ENCODE data around the gene PCYT2.
A peak's percentile ranks its signal among the peaks of the same experiment; 100 is the strongest.

The PCYT2 gene

GRCh38 chr17:81899514-81900166 is 11.6 kb downstream of the PCYT2 start:
- H3K27ac Mint-ChIP-seq = no peak overlapping the region
- peaks cover 6% of the 10 kb centered on the region for H3K27me3 Mint-ChIP-seq (ENCODE audit: low read depth)
- no peaks in the 10 kb centered on the region for H3K9me3 Mint-ChIP-seq
- peaks cover 2% of the 10 kb centered on the region for H3K4me1 Mint-ChIP-seq (ENCODE audit: low read depth)
- no peak overlapping the region for H3K4me3 Mint-ChIP-seq
- no peak for DNase-seq (ENCODE audit: low spot score)
- peaks cover 22% of the 10 kb centered on the region for H3K36me3 Mint-ChIP-seq (ENCODE audit: low read depth)

GRCh38 chr17:81898885-81899284 is 12.3 kb downstream of the PCYT2 start:
- Mint-ChIP-seq H3K27ac (no peak overlapping the region), H3K4me3 (no peak overlapping the region), H3K9me3 (no peaks in the 10 kb centered on the region), H3K4me1 (ENCODE audit: low read depth) (peaks cover 2% of the 10 kb centered on the region), H3K27me3 (ENCODE audit: low read depth) (peaks cover 6% of the 10 kb centered on the region), H3K36me3 (ENCODE audit: low read depth) (peaks cover 22% of the 10 kb centered on the region)
- DNase-seq (ENCODE audit: low spot score) = no peak

- peaks cover 2% of the 10 kb centered on the region for H3K4me1 Mint-ChIP-seq (ENCODE audit: low read depth)
- no peak overlapping the region for H3K4me3 Mint-ChIP-seq
- H3K36me3 Mint-ChIP-seq (ENCODE audit: low read depth) = peaks cover 18% of the 10 kb centered on the region
- peaks cover 6% of the 10 kb centered on the region for H3K27me3 Mint-ChIP-seq (ENCODE audit: low read depth)
- H3K9me3 Mint-ChIP-seq = no peaks in the 10 kb centered on the region
- no peak overlapping the region for H3K27ac Mint-ChIP-seq
- DNase-seq (ENCODE audit: low spot score) = no peak
These were observed 13.0 kb downstream of the PCYT2 start for GRCh38 chr17:81898029-81898866.

- no peak for DNase-seq (ENCODE audit: low spot score)
- no peak overlapping the region for H3K4me3 Mint-ChIP-seq
- peaks cover 15% of the 10 kb centered on the region for H3K36me3 Mint-ChIP-seq (ENCODE audit: low read depth)
- peaks cover 2% of the 10 kb centered on the region for H3K4me1 Mint-ChIP-seq (ENCODE audit: low read depth)
- H3K27me3 Mint-ChIP-seq (ENCODE audit: low read depth) = no peaks in the 10 kb centered on the region
- no peaks in the 10 kb centered on the region for H3K9me3 Mint-ChIP-seq
- H3K27ac Mint-ChIP-seq = peak overlapping the region; percentile 7
These were observed 15.8 kb downstream of the PCYT2 start for GRCh38 chr17:81895400-81895799.

- DNase-seq (ENCODE audit: low spot score) = no peak
- Mint-ChIP-seq H3K4me1 (ENCODE audit: low read depth) (peaks cover 5% of the 10 kb centered on the region), H3K36me3 (ENCODE audit: low read depth) (peaks cover 42% of the 10 kb centered on the region), H3K27ac (peak overlapping the region; percentile 99), H3K9me3 (no peaks in the 10 kb centered on the region), H3K27me3 (ENCODE audit: low read depth) (no peaks in the 10 kb centered on the region), H3K4me3 (peak overlapping the region; percentile 96)
These were observed 20.0 kb downstream of the PCYT2 start for GRCh38 chr17:81891303-81891552.

GRCh38 chr17:81890447-81891302 is 20.5 kb downstream of the PCYT2 start:
- H3K27me3 Mint-ChIP-seq (ENCODE audit: low read depth) = no peaks in the 10 kb centered on the region
- H3K4me1 Mint-ChIP-seq (ENCODE audit: low read depth) = peaks cover 5% of the 10 kb centered on the region
- H3K36me3 Mint-ChIP-seq (ENCODE audit: low read depth) = peaks cover 47% of the 10 kb centered on the region
- no peak for DNase-seq (ENCODE audit: low spot score)
- H3K9me3 Mint-ChIP-seq = no peaks in the 10 kb centered on the region
- H3K27ac Mint-ChIP-seq = peak overlapping the region; percentile 95
- H3K4me3 Mint-ChIP-seq = peak overlapping the region; percentile 90

- DNase-seq (ENCODE audit: low spot score) = no peak
- Mint-ChIP-seq H3K36me3 (ENCODE audit: low read depth) (peaks cover 52% of the 10 kb centered on the region), H3K4me1 (ENCODE audit: low read depth) (peaks cover 5% of the 10 kb centered on the region), H3K4me3 (peak overlapping the region; percentile 90), H3K9me3 (no peaks in the 10 kb centered on the region), H3K27ac (peak overlapping the region; percentile 95), H3K27me3 (ENCODE audit: low read depth) (no peaks in the 10 kb centered on the region)
These were observed 21.6 kb downstream of the PCYT2 start for GRCh38 chr17:81889602-81890001.

- Mint-ChIP-seq H3K36me3 (ENCODE audit: low read depth) (peaks cover 55% of the 10 kb centered on the region), H3K27ac (peak overlapping the region; percentile 79), H3K4me1 (ENCODE audit: low read depth) (peaks cover 5% of the 10 kb centered on the region), H3K27me3 (ENCODE audit: low read depth) (no peaks in the 10 kb centered on the region), H3K9me3 (no peaks in the 10 kb centered on the region), H3K4me3 (peak overlapping the region; percentile 68)
- DNase-seq (ENCODE audit: low spot score) = no peak
These were observed 22.1 kb downstream of the PCYT2 start for GRCh38 chr17:81888988-81889595.

GRCh38 chr17:81888105-81888987 is 22.9 kb downstream of the PCYT2 start:
- no peak for DNase-seq (ENCODE audit: low spot score)
- Mint-ChIP-seq H3K4me1 (ENCODE audit: low read depth) (peaks cover 5% of the 10 kb centered on the region), H3K36me3 (ENCODE audit: low read depth) (peaks cover 56% of the 10 kb centered on the region), H3K9me3 (no peaks in the 10 kb centered on the region), H3K4me3 (peak overlapping the region; percentile 62), H3K27me3 (ENCODE audit: low read depth) (no peaks in the 10 kb centered on the region), H3K27ac (peak overlapping the region; percentile 79)

GRCh38 chr17:81885869-81886548 is 25.2 kb downstream of the PCYT2 start:
- H3K4me3 Mint-ChIP-seq = no peak overlapping the region
- no peaks in the 10 kb centered on the region for H3K27me3 Mint-ChIP-seq (ENCODE audit: low read depth)
- DNase-seq (ENCODE audit: low spot score) = no peak
- H3K4me1 Mint-ChIP-seq (ENCODE audit: low read depth) = peaks cover 4% of the 10 kb centered on the region
- H3K36me3 Mint-ChIP-seq (ENCODE audit: low read depth) = peaks cover 61% of the 10 kb centered on the region
- no peaks in the 10 kb centered on the region for H3K9me3 Mint-ChIP-seq
- H3K27ac Mint-ChIP-seq = no peak overlapping the region

GRCh38 chr17:81885454-81885853 is 25.7 kb downstream of the PCYT2 start:
- Mint-ChIP-seq H3K4me1 (ENCODE audit: low read depth) (peaks cover 4% of the 10 kb centered on the region), H3K36me3 (ENCODE audit: low read depth) (peaks cover 59% of the 10 kb centered on the region), H3K27me3 (ENCODE audit: low read depth) (no peaks in the 10 kb centered on the region), H3K4me3 (no peak overlapping the region), H3K9me3 (no peaks in the 10 kb centered on the region), H3K27ac (no peak overlapping the region)
- DNase-seq (ENCODE audit: low spot score) = no peak

- H3K4me1 Mint-ChIP-seq (ENCODE audit: low read depth) = peaks cover 4% of the 10 kb centered on the region
- no peaks in the 10 kb centered on the region for H3K27me3 Mint-ChIP-seq (ENCODE audit: low read depth)
- DNase-seq (ENCODE audit: low spot score) = no peak
- no peak overlapping the region for H3K4me3 Mint-ChIP-seq
- no peak overlapping the region for H3K27ac Mint-ChIP-seq
- no peaks in the 10 kb centered on the region for H3K9me3 Mint-ChIP-seq
- H3K36me3 Mint-ChIP-seq (ENCODE audit: low read depth) = peaks cover 54% of the 10 kb centered on the region
These were observed 26.2 kb downstream of the PCYT2 start for GRCh38 chr17:81884968-81885367.

Measured in T-helper 2 cell treated with Interferon-gamma antibody and Interleukin-4, amounts not matched to agents 5 μg/mL and 100 μg/mL, for 36 hours (primary cell).